RWPE2 (cell line): ENCODE data around the gene EXD3.

Experiments used
- ATAC-seq: fragments of 200-7000 bp; cut with Tn5 transposase; 3 replicates; pipeline ENCODE4 v1.9.1; 2021; ENCODE audit warnings: low read depth
- DNase-seq: peaks from one replicate; pipeline ENCODE4 v3.0.0-alpha.2; 2020; ENCODE audit warnings: low spot score
- H3K27ac ChIP-seq: fragments of 450-650 bp; 2 replicates; pipeline ENCODE4 v1.5.1; 2017; ENCODE audit warnings: mild to moderate bottlenecking; ENCODE audit not compliant: poor library complexity, severe bottlenecking
- H3K27me3 ChIP-seq: fragments of 250-450 bp; sonication (Bioruptor Pico); 2 replicates; pipeline ENCODE4 v1.5.1; 2021; ENCODE audit warnings: mild to moderate bottlenecking, moderate library complexity; ENCODE audit not compliant: insufficient read depth, poor library complexity, severe bottlenecking
- H3K36me3 ChIP-seq: fragments of 250-450 bp; sonication (Bioruptor Pico); 2 replicates; pipeline ENCODE4 v1.5.1; 2020; ENCODE audit warnings: low read depth, mild to moderate bottlenecking, moderate library complexity
- H3K4me1 ChIP-seq: fragments of 250-450 bp; sonication (Bioruptor Pico); 2 replicates; pipeline ENCODE4 v1.5.1; 2021; ENCODE audit warnings: mild to moderate bottlenecking, moderate library complexity; ENCODE audit not compliant: insufficient read depth, poor library complexity, severe bottlenecking
- H3K4me3 ChIP-seq: fragments of 250-450 bp; sonication (Bioruptor Pico); 2 replicates; pipeline ENCODE4 v1.5.1; 2021; ENCODE audit warnings: mild to moderate bottlenecking, moderate library complexity; ENCODE audit not compliant: severe bottlenecking
- H3K9me3 ChIP-seq: fragments of 250-450 bp; sonication (Bioruptor Pico); 2 replicates; pipeline ENCODE4 v1.5.1; 2021; ENCODE audit warnings: mild to moderate bottlenecking, moderate library complexity; ENCODE audit not compliant: severe bottlenecking
- CTCF ChIP-seq: fragments of 450-650 bp; IDR thresholded peaks from one replicate; pipeline ENCODE4 v1.5.1; 2017; ENCODE audit warnings: mild to moderate bottlenecking, moderate library complexity; ENCODE audit not compliant: poor library complexity, severe bottlenecking

Gene EXD3

DNA sequence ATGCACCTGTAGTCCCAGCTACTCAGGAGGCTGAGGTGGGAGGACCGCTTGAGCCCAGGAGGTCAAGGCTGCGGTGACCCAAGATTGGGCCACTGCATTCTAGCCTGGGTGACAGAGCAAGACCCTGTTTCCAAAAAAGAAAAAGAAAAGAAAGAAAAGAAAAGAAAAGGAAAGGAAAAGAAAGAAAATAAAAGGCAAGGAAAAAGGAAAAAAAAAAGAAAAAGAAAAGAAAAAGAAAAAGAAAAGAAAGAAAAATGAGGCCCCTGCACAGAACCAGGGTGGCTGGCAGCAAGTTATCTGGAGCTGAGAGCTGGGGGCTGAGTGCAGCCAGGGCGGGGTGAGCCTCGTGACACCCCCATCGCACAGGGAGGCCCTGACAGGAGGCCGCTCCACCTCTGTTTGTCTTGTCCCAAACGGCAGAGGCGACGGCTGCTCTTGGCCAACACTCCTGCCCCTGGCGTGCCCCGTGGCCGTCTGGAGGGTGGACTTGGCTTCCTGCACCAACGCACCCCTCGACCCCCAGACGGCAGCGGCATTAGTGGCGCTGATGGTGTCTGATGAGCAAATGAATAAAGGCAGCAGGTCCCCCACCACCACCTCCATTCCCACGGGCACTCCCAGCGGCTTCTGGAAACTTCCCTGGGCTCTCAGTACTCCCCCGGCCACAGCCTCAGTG is 16.7 kb downstream of the EXD3 start:
- Histone ChIP-seq H3K27me3 (no peaks in the 10 kb centered on the region), H3K4me1 (peaks cover 8% of the 10 kb centered on the region), H3K4me3 (no peak overlapping the region), H3K9me3 (no peaks in the 10 kb centered on the region), H3K27ac (no peak overlapping the region), H3K36me3 (no peaks in the 10 kb centered on the region)
- TF ChIP-seq CTCF: no peak
- ATAC-seq (no peak), DNase-seq (no peak)

DNA sequence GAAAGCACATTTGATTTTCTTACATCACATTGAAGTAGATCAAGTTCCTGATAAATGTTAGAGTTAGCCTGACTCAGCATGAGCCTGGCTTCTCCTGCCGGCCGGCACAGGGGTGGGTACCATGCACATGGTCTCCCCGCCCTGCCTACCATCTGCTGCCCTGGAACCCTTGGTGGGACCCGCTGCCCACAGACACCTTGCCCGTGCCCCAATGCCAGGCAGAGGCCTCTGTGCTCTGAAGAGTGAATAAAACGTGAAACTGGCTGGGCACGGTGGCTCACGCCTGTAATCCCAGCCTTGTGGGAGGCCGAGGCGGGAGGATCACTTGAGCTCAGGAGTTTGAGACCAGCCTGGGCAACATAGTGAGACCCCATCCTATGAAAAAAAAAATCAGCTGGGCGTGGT is 17.3 kb downstream of the EXD3 start:
- DNase-seq (no peak), ATAC-seq (peak; percentile 30; the same call in 2 of the 3 replicates)
- no peaks in the 10 kb centered on the region for H3K27me3 ChIP-seq
- no peak overlapping the region for H3K4me3 ChIP-seq
- no peaks in the 10 kb centered on the region for H3K36me3 ChIP-seq
- TF ChIP-seq CTCF: no peak
- H3K4me1 ChIP-seq: peaks cover 2% of the 10 kb centered on the region
- no peak overlapping the region for H3K27ac ChIP-seq
- H3K9me3 ChIP-seq: no peaks in the 10 kb centered on the region

GRCh38 chr9:137404961-137405567 is 17.9 kb downstream of the EXD3 start:
- Histone ChIP-seq H3K36me3 (no peaks in the 10 kb centered on the region), H3K9me3 (no peaks in the 10 kb centered on the region), H3K4me1 (no peaks in the 10 kb centered on the region), H3K27ac (no peak overlapping the region), H3K27me3 (no peaks in the 10 kb centered on the region), H3K4me3 (no peak overlapping the region)
- TF ChIP-seq CTCF: no peak
- DNase-seq (no peak), ATAC-seq (no peak)

DNA sequence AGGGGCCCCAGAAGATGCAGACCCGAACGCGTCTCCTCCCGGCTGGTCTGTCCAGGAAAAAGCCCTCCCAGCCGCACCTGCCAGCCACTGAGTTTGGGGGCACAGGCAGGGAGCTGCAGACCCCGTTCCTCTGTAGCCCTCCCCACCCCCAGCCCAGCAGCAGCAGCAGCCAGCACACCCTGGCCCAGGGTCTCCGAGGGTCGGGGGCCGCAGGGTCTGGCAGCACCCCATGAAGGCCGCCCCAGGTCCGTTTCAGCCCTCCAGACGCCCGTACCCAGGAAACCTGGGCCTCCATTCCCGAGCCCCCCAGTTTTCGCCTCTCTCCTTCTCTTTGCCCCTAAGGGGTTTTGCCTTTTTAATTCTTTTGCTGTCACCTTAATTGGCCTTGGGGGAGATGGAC is 19.7 kb downstream of the EXD3 start:
- no peaks in the 10 kb centered on the region for H3K9me3 ChIP-seq
- no peak overlapping the region for H3K4me3 ChIP-seq
- ATAC-seq (no peak), DNase-seq (no peak)
- no peak for TF ChIP-seq CTCF
- no peaks in the 10 kb centered on the region for H3K27me3 ChIP-seq
- H3K36me3 ChIP-seq: no peaks in the 10 kb centered on the region
- H3K27ac ChIP-seq: no peak overlapping the region
- no peaks in the 10 kb centered on the region for H3K4me1 ChIP-seq

DNA sequence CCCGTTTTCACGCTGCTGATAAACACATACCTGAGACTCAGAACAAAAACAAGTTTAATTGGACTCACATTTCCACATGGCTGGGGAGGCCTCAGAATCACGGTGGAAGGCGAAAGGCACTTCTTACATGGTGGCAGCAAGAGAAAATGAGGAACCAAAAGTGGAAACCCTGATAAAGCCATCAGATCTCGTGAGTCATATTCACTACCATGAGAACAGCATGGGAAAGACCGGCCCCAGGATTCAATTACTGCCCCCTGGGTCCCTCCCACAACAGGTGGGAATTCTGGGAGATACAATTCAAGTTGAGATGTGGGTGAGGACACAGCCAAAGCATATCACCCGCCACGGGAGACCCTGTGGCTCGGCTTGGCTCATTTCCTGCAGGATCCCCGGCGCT is 20.2 kb downstream of the EXD3 start:
- Histone ChIP-seq H3K4me1 (no peaks in the 10 kb centered on the region), H3K27me3 (no peaks in the 10 kb centered on the region), H3K9me3 (no peaks in the 10 kb centered on the region), H3K27ac (no peak overlapping the region), H3K4me3 (no peak overlapping the region), H3K36me3 (no peaks in the 10 kb centered on the region)
- TF ChIP-seq CTCF: no peak
- no peak for DNase-seq
- ATAC-seq: no peak
